GM23338 (cell line): ENCODE measurements around the gene EMC9. TPM values are rescaled to one million over a fixed set of nuclear protein-coding genes. Genes with fewer than 3 reads are reported as not detected.

Experiments used
- ATAC-seq: fragments of 200-7000 bp; cut with Tn5 transposase; 3 replicates; pipeline ENCODE4 v1.9.1; 2020
- DNase-seq: peaks from one replicate; pipeline ENCODE4 v3.0.0-alpha.2; 2015; ENCODE audit warnings: low spot score
- H2AFZ ChIP-seq: fragments of 200-600 bp; sonication (generic); 2 replicates; pipeline ENCODE4 v1.8.0; 2016; ENCODE audit warnings: antibody characterized with exemption, mild to moderate bottlenecking, moderate library complexity
- H3F3A ChIP-seq: fragments of 200-600 bp; sonication (generic); replicated peaks from 2 replicates; pipeline ENCODE4 v1.8.0; 2017; ENCODE audit warnings: antibody characterized with exemption, mixed run types, low read depth
- H3K27ac ChIP-seq: fragments of 200-600 bp; sonication (generic); 2 replicates; pipeline ENCODE4 v1.6.1; 2016; ENCODE audit warnings: low read depth
- H3K27me3 ChIP-seq: fragments of 200-600 bp; sonication (generic); 2 replicates; pipeline ENCODE4 v1.8.0; 2016; ENCODE audit warnings: mild to moderate bottlenecking, mixed run types, moderate library complexity; ENCODE audit not compliant: insufficient read depth
- H3K36me3 ChIP-seq: fragments of 200-600 bp; sonication (generic); 2 replicates; pipeline ENCODE4 v1.8.0; 2016; ENCODE audit warnings: mild to moderate bottlenecking; ENCODE audit not compliant: insufficient read depth
- H3K4me1 ChIP-seq: fragments of 200-600 bp; sonication (generic); 2 replicates; pipeline ENCODE4 v1.8.0; 2016; ENCODE audit warnings: mild to moderate bottlenecking, moderate library complexity; ENCODE audit not compliant: insufficient read depth
- H3K4me2 ChIP-seq: fragments of 200-600 bp; sonication (generic); 2 replicates; pipeline ENCODE4 v1.7.1; 2017; ENCODE audit warnings: mixed run types
- H3K4me3 ChIP-seq: fragments of 200-600 bp; sonication (generic); 2 replicates; pipeline ENCODE4 v1.6.1; 2016; ENCODE audit warnings: mixed run types
- H3K79me2 ChIP-seq: fragments of 200-600 bp; sonication (generic); replicated peaks from 2 replicates; pipeline ENCODE4 v1.8.0; 2017; ENCODE audit warnings: mild to moderate bottlenecking; ENCODE audit not compliant: insufficient read depth
- H3K9me2 ChIP-seq: fragments of 200-600 bp; sonication (generic); 2 replicates; pipeline ENCODE4 v1.8.0; 2017; ENCODE audit not compliant: insufficient read depth
- H4K20me1 ChIP-seq: fragments of 200-600 bp; sonication (generic); replicated peaks from 2 replicates; pipeline ENCODE4 v1.8.0; 2017; ENCODE audit warnings: mild to moderate bottlenecking; ENCODE audit not compliant: insufficient read depth
- H3K27ac Mint-ChIP-seq: 2 replicates; pipeline ENCODE4 v1.8.0; 2020; ENCODE audit warnings: inconsistent platforms, mild to moderate bottlenecking, moderate library complexity, mixed read lengths
- H3K27me3 Mint-ChIP-seq: 3 replicates; pipeline ENCODE4 v1.8.0; 2022; ENCODE audit warnings: low read depth, mild to moderate bottlenecking, moderate library complexity, mixed read lengths, inconsistent platforms; ENCODE audit not compliant: insufficient read depth, poor library complexity
- H3K36me3 Mint-ChIP-seq: 3 replicates; pipeline ENCODE4 v1.8.0; 2021; ENCODE audit warnings: low read depth, mild to moderate bottlenecking, inconsistent platforms, moderate library complexity, mixed read lengths
- H3K4me1 Mint-ChIP-seq: 3 replicates; pipeline ENCODE4 v1.8.0; 2020; ENCODE audit warnings: mild to moderate bottlenecking, inconsistent platforms, mixed read lengths
- H3K4me3 Mint-ChIP-seq: 3 replicates; pipeline ENCODE4 v1.8.0; 2021; ENCODE audit warnings: moderate library complexity, mild to moderate bottlenecking, inconsistent platforms, mixed read lengths
- H3K9me3 Mint-ChIP-seq: 3 replicates; pipeline ENCODE4 v1.8.0; 2020; ENCODE audit warnings: moderate library complexity, mild to moderate bottlenecking, inconsistent platforms, mixed read lengths
- CREB1 ChIP-seq: fragments of 250-450 bp; sonication (Bioruptor Pico); IDR thresholded peaks from 2 replicates; pipeline ENCODE4 v1.5.0; 2020; ENCODE audit warnings: low read depth, mild to moderate bottlenecking, moderate library complexity
- ETS1 ChIP-seq: IDR thresholded peaks from 2 replicates; pipeline ENCODE4 v1.6.1; 2016; ENCODE audit warnings: antibody characterized with exemption
- STAT1 ChIP-seq: IDR thresholded peaks from one replicate; pipeline ENCODE4 v1.6.1; 2016; ENCODE audit warnings: antibody characterized with exemption; ENCODE audit not compliant: unreplicated experiment
- ZNF114 ChIP-seq: fragments of 250-450 bp; sonication (Bioruptor Pico); IDR thresholded peaks from 2 replicates; pipeline ENCODE4 v1.5.0; 2020; ENCODE audit warnings: mild to moderate bottlenecking, moderate library complexity
- ZNF331 ChIP-seq: fragments of 250-450 bp; sonication (Bioruptor Pico); IDR thresholded peaks from 2 replicates; pipeline ENCODE4 v1.5.0; 2020; ENCODE audit warnings: low read depth, mild to moderate bottlenecking, moderate library complexity
- ZNF462 ChIP-seq: fragments of 250-450 bp; sonication (Bioruptor Pico); IDR thresholded peaks from 2 replicates; pipeline ENCODE4 v1.5.0; 2020; ENCODE audit warnings: mild to moderate bottlenecking, moderate library complexity
- polyA plus RNA-seq: library from polyadenylated mRNA; unstranded; fragments of >200 nt; fragmentation: Nextera tagmentation; extraction: Ambion mirVana; gene quantifications from 2 replicates; pipeline ENCODE4 v1.2.1, GENCODE V29; 2016
- total RNA-seq: library from RNA; depleted of rRNA; stranded (reverse); fragments of >200 nt; shearing (Covaris generic); gene quantifications from 2 replicates; pipeline ENCODE4 v1.2.3, GENCODE V29; 2014

Gene EMC9
- total and polyA plus RNA-seq, 2 experiments from 2014 or later: 30.0 to 64.2 TPM

- H2AFZ ChIP-seq: no peak overlapping the region
- peaks cover 9% of the 10 kb centered on the region for H3K4me1 Mint-ChIP-seq
- H3F3A ChIP-seq: 0 out of 2 replicates have a peak, but pooled peaks cover 5% of the 10 kb centered on the region
- no peaks in the 10 kb centered on the region for H3K79me2 ChIP-seq
- no peaks in the 10 kb centered on the region for H3K9me3 Mint-ChIP-seq
- DNase-seq (no peak), ATAC-seq (no peak)
- H3K4me3 ChIP-seq: no peak overlapping the region
- H3K4me3 Mint-ChIP-seq: no peak overlapping the region
- no peak overlapping the region for H3K27ac ChIP-seq
- H3K27me3 ChIP-seq: no peaks in the 10 kb centered on the region
- peaks cover 8% of the 10 kb centered on the region for H3K4me1 ChIP-seq
- H4K20me1 ChIP-seq: no peaks in the 10 kb centered on the region
- H3K36me3 Mint-ChIP-seq: peaks cover 26% of the 10 kb centered on the region
- no peak for TF ChIP-seq ZNF462 (CRISPR knock-in tag)
- TF ChIP-seq ZNF114: no peak
- no peak for TF ChIP-seq ZNF331 (CRISPR knock-in tag)
- no peak for TF ChIP-seq ETS1
- no peak for TF ChIP-seq CREB1 (CRISPR knock-in tag)
- TF ChIP-seq STAT1: no peak
- no peaks in the 10 kb centered on the region for H3K36me3 ChIP-seq
- no peaks in the 10 kb centered on the region for H3K9me2 ChIP-seq
- no peak overlapping the region for H3K4me2 ChIP-seq
- peaks cover 4% of the 10 kb centered on the region for H3K27me3 Mint-ChIP-seq
- no peak overlapping the region for H3K27ac Mint-ChIP-seq
Measured at GRCh38 chr14:24165785-24166184, 24.4 kb upstream of the EMC9 start.
